K562 (cell line): ENCODE results near the gene WASHC4.

ENCODE experiments used
- FOXO4 ChIP-seq: fragments of 450-650 bp; formaldehyde crosslinking; IDR thresholded peaks from 2 replicates; pipeline ENCODE4 v1.4.0; 2020; ENCODE audit warnings: mild to moderate bottlenecking, moderate library complexity
- PTRF ChIP-seq: fragments of 450-650 bp; IDR thresholded peaks from 2 replicates; pipeline ENCODE4 v1.6.1; 2016; ENCODE audit warnings: mild to moderate bottlenecking, missing genetic modification characterization, missing compliant biosample characterization

GRCh38 chr12:105204916-105205315, 97.4 kb downstream of the WASHC4 start:
- TF ChIP-seq PTRF (tag): no peak
- no peak for TF ChIP-seq FOXO4 (CRISPR knock-in tag)
